Inferior parietal cortex (tissue), 1 donor: Measurements from ENCODE around the gene BID.

Source experiments
- DNase-seq: peaks from one replicate; pipeline ENCODE4 v3.0.0-alpha.2; 2016; ENCODE audit errors: extremely low spot score

BID gene

GRCh38 chr22:17803609-17804270, 29.5 kb upstream of the BID start:
- no peak for DNase-seq

GRCh38 chr22:17802822-17803221, 28.6 kb upstream of the BID start:
- no peak for DNase-seq

- no peak for DNase-seq
Observed at GRCh38 chr22:17802411-17802810, 28.1 kb upstream of the BID start.

- DNase-seq = no peak
Observed at GRCh38 chr22:17797721-17798559, 23.7 kb upstream of the BID start.

GRCh38 chr22:17796695-17797094, 22.4 kb upstream of the BID start:
- no peak for DNase-seq

- no peak for DNase-seq
Observed at GRCh38 chr22:17795661-17796548, 21.6 kb upstream of the BID start.

- no peak for DNase-seq
Observed at GRCh38 chr22:17794726-17795542, 20.7 kb upstream of the BID start.

GRCh38 chr22:17792854-17793434, 18.7 kb upstream of the BID start:
- no peak for DNase-seq

- DNase-seq = no peak
Observed at GRCh38 chr22:17792299-17792698, 18.0 kb upstream of the BID start.

GRCh38 chr22:17791196-17791595, 16.9 kb upstream of the BID start:
- DNase-seq = no peak

- DNase-seq = no peak
Observed at GRCh38 chr22:17789379-17790200, 15.3 kb upstream of the BID start.

- no peak for DNase-seq
Observed at GRCh38 chr22:17788528-17789378, 14.5 kb upstream of the BID start.

GRCh38 chr22:17787716-17788330, 13.6 kb upstream of the BID start:
- DNase-seq = peak; percentile 25

- no peak for DNase-seq
Observed at GRCh38 chr22:17787241-17787640, 13.0 kb upstream of the BID start.

- peak; percentile 33 for DNase-seq
Observed at GRCh38 chr22:17786435-17787161, 12.3 kb upstream of the BID start.

- no peak for DNase-seq
Observed at GRCh38 chr22:17785185-17786184, 11.2 kb upstream of the BID start.

GRCh38 chr22:17784776-17785175, 10.5 kb upstream of the BID start:
- no peak for DNase-seq
